Body of pancreas (tissue), 4 donors: ENCODE results near the gene KCNJ4.

Experiments
- POLR2A ChIP-seq, 3 donors: fragments of 450-650 bp; IDR thresholded peaks; one replicate each; pipeline ENCODE4 v1.6.1; 2016; ENCODE audit warnings: antibody characterized with exemption in 3 of 3, mild to moderate bottlenecking in 2 of 3
- TF ChIP-seq, protein P1 (sequence below), 7 experiments: fragments of 450-650 bp in 4 of 7; fragments of 200-600 bp in 3 of 7; sonication (generic) in 3 of 7; IDR thresholded peaks; one replicate each; pipeline ENCODE4 v1.5.1; 2016 to 2019; ENCODE audit warnings: antibody characterized with exemption in 7 of 7

DNA sequence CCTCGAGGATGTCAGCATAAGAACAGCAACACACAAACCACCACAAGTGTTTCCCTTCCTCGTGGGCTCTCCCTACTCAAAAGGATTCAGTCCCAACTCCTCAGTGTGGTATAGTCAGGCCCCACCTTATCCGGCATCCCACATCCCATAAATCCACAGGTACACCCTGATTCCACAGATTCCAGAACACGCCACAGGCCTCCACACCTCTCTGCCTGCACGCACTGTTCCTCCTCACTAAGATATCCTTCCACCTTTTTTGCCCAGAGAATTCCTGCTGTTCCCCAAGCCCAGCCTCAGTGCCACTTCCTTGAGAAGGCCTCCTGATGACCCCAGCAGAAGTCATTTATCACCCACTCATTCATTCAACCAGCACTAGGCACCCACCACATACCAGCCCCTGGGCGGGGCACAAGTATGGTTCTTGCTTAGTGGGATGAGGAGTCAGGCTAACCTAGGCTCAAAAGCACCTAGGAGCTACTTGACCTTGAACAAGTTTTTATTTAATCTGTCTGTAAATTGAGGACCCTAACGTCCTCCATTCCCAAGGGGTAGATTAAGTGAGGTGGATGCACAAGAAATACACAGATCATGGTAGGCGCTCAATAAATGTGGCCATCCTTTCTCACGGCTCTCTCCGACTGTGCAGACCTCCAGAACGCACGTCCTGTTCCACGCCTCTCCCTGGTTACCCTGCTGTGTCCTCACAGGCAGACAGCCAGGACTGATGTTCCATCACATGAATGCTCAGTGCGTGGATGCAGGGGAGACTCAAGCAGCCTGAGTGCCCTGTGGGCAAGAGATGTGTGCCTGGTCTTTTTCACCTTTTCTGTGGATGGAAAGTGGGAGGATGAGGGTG lies 2.1 kb upstream of the KCNJ4 start:
- TF ChIP-seq, protein P1, sequence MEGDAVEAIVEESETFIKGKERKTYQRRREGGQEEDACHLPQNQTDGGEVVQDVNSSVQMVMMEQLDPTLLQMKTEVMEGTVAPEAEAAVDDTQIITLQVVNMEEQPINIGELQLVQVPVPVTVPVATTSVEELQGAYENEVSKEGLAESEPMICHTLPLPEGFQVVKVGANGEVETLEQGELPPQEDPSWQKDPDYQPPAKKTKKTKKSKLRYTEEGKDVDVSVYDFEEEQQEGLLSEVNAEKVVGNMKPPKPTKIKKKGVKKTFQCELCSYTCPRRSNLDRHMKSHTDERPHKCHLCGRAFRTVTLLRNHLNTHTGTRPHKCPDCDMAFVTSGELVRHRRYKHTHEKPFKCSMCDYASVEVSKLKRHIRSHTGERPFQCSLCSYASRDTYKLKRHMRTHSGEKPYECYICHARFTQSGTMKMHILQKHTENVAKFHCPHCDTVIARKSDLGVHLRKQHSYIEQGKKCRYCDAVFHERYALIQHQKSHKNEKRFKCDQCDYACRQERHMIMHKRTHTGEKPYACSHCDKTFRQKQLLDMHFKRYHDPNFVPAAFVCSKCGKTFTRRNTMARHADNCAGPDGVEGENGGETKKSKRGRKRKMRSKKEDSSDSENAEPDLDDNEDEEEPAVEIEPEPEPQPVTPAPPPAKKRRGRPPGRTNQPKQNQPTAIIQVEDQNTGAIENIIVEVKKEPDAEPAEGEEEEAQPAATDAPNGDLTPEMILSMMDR (IDR thresholded peaks at IDR 0.05) = no peak
- no peak for TF ChIP-seq POLR2A (IDR thresholded peaks at IDR 0.05)
